Measurements from ENCODE around the gene LRRK1.

GRCh38 chr15:100940767-100941379 lies 21.7 kb downstream of the LRRK1 start:
- TF ChIP-seq REST (IDR thresholded peaks at IDR 0.05; ENCODE audit: insufficient read depth in 1 of 2, low read depth in 2 of 2, low read length in 2 of 2) (no peak), FOXP2 (optimal IDR thresholded peaks at IDR 0.05; ENCODE audit: borderline replicate concordance, extremely low read depth, extremely low read length, insufficient read depth) (no peak), TAF1 (IDR thresholded peaks at IDR 0.05; ENCODE audit: borderline replicate concordance, insufficient read depth, low read length) (no peak), POLR2AphosphoS5 (IDR thresholded peaks at IDR 0.05; ENCODE audit: low read depth, low read length) (no peak)
